Eye (tissue), 1 donor: ENCODE measurements around the gene NADK2.

Experiments
- DNase-seq: peaks from one replicate; pipeline ENCODE4 v3.0.0-alpha.2; 2015

Gene NADK2

DNA sequence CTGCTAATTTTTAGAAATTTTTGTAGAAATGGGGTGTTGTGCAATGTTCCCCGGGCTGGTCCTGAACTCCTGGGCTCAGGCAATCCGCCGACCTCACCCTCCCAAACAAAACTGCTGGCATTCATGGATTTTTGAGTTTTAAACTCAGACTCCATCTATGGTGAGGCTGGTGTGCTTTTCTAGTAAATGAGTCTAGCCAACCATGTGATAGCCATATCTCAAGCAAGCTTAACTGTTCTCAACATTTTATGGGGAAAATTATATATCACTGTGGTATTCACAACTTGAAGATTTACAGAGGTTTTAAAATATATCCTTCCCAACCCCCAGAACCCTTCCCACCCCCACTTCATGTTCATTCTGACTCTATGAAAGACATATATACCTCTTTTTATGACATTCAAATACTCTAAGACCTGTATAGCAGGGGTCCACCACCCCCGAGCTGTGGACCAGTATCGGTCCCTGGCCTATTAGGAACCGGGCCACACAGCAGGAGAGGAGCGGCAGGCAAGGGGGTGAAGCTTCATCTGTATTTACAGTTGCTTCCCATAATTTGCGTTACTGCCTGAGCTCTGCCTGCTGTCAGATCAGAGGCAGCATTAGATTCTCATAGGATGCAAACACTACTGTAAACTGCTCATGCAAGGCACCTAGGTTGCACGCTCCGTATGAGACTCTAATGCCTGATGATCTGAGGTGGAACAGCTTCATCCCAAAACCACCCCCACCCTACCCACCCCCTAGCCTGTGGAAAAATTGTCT, 4.5 kb upstream of the NADK2 start:
- DNase-seq: no peak

GRCh38 chr5:36244076-36244475, 2.4 kb upstream of the NADK2 start:
- DNase-seq: no peak

GRCh38 chr5:36243653-36244052, 1.9 kb upstream of the NADK2 start:
- DNase-seq: no peak

DNA sequence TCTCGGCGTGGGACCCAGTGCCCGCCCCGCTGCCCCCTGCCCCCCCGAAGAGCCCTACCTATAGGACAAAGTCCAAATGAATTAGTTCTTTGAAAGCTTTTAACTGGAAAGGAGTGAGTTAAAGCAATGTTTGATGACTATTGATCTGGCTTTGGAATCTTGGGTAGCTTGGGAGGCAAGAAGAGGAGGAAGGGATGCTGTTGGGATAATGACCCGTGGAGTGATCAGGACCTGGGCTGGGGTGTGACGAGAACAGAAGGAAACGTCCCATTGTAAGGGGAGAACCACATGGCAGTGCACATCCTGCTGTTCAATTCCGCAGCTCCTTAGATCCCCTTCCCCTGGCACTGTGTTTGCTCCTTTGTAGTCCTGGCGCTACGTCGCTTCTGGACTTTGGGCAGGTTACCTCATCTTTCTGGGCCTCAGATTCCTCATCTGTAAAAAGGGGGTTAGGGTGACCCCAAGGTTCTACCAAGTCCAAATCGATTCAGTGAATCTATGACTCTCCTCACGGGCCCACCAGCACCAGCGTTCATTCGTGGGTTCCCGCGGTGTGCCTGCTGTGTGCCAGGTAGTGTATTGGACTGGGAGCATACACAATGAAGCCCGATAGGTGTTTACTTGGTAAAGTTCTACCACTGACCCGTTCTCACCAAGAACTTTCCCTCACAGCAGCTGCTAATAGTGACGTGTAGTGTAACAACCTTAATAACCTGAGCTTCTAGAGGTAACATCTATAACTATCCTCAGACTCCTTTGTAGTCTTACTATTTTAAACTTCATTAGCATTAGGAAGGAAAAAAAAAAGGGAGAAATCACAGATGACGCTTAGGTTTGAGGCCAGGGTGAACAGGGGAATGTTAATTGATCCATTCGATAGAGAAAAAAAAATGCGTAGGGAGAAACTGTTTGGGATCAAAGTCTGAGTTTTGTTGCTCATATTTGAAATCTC, 1.1 kb upstream of the NADK2 start:
- DNase-seq: peak; percentile 21

- peak; percentile 90 for DNase-seq
Measured at GRCh38 chr5:36240779-36241630, 720 bp downstream of the NADK2 start.

GRCh38 chr5:36239370-36240293, 2.1 kb downstream of the NADK2 start:
- DNase-seq: no peak

- no peak for DNase-seq
Measured at GRCh38 chr5:36238502-36239295, 3.0 kb downstream of the NADK2 start.

GRCh38 chr5:36237751-36238150, 4.0 kb downstream of the NADK2 start:
- no peak for DNase-seq

GRCh38 chr5:36236801-36237200, 4.9 kb downstream of the NADK2 start:
- DNase-seq: no peak

DNA sequence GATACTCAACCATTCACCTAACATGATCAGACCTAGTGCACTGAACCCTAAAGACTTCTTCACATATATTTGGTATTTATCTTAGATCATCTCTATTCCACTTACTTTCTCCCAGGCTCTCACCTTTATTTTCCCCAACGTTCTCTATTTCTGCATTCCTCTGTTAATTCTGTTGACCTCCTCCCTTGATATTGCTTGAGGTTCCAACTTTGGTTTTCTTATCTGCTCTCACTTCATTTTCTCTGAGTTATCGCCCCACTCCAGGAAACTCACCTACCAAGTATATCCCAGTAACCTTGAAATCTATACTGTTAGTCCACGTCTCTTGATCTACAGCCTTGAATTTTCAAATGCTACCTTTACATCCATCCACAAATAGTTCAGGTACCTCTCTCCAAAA, 9.2 kb downstream of the NADK2 start:
- no peak for DNase-seq

GRCh38 chr5:36230151-36230790, 11.5 kb downstream of the NADK2 start:
- no peak for DNase-seq

DNA sequence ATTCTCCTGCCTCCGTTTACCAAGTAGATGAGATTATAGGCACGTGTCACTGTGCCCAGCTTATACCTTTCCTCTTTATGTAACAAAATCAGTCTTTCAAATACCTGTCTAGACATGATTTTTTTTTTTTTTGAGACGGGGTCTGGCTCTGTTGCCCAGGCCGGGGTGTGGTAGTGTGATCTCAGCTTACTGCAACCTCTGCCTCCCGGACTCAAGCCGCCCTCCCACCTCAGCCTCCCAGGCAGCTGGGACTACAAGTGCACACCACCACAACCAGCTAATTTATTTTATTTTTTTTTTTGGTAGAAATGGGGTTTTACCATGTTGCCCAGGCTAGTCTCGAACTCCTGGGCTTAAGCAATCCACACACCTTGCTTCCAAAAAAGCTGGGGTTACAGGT, 13.2 kb downstream of the NADK2 start:
- no peak for DNase-seq

DNA sequence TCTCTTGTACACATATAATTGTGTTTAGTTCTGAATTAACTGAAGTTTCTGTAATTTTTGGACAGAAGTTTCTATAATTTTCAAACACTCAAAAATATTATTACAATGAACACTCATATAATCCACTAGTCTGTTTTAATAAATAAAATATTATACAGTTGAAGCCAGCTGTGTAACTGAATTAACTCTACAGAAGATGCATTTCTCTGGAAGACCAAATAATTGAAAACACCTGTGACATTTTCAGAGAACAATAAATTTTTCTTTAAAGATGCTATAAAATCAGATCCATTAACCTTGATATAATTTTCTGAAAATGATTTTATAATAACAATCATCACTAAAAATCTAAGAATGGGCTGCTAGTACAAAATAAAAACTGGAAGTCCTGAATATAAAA, 14.7 kb downstream of the NADK2 start:
- no peak for DNase-seq

- DNase-seq: no peak
Measured at GRCh38 chr5:36222620-36223019, 19.1 kb downstream of the NADK2 start.

DNA sequence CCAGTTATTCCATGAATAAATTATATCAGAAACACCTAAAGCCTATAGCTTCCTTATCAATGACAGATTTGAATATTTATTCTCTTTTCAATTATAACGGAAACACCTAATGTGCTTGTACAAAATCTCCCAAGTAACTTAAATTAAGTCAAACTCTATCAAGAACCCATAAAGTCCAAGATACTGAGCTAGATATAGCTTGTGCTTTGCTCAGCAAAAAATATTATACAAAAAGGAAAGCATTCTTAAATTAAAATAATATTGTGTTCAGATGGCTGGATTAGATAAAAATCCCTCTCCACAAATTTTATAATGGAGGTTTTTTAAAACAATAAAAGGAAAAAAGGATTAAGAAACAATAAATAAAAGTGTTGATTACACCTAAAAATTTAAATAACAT, 23.7 kb downstream of the NADK2 start:
- no peak for DNase-seq

DNA sequence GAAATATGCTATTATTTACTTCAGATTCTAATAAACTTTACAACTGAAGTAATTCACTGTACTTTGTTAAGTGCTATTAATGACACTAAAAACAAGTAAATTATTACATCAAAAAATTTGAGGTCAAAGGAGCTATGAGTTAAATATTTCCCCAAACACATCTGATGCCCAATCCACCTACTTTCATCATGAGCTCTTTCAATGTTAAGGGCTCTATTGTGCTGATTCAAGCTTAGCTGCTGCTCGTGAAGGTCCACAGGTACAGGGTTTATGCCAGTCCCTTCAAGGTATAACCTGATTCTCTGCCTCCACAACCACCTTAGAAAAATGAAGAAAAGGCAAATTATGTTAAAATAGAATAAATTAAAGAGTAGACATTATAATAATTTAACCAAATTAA, 24.2 kb downstream of the NADK2 start:
- no peak for DNase-seq

- DNase-seq: no peak
Measured at GRCh38 chr5:36215910-36216309, 25.8 kb downstream of the NADK2 start.

GRCh38 chr5:36214436-36214835, 27.3 kb downstream of the NADK2 start:
- no peak for DNase-seq

DNA sequence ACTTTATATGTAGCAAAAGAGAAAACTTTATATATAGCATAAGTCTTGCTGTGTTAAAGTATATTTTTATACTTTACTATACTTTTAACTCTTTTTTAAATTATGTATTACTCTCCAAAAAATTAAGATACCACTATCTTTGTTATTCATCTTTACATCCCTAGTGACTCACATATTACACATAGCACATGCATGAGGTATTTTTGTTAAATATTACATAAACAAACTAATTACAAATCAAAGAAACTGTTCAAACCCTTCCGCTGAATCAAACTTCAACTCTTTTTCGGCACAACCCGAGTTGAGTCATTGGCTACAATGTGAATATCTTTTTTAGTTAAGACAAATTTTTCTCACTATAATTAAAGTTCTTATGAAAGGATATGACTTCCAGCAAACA, 32.1 kb downstream of the NADK2 start:
- no peak for DNase-seq

DNA sequence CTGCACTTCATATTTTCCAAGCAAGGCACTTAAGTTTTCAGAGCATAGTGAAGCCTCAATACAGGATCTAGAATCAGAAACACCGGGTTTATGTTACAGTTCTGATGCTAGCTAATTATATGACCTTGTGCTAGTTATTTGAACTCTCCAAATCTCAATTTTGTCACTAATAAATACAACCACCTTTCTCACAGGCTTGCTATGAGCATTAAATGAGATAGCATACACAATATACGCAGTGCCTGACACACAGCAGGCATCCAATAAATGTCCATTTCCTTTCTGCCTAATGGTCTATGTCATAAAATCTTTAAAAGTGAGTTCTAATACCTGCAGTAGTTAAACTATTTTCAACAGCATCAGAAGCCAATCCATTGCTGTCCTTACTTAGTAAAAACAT, 32.9 kb downstream of the NADK2 start:
- no peak for DNase-seq

DNA sequence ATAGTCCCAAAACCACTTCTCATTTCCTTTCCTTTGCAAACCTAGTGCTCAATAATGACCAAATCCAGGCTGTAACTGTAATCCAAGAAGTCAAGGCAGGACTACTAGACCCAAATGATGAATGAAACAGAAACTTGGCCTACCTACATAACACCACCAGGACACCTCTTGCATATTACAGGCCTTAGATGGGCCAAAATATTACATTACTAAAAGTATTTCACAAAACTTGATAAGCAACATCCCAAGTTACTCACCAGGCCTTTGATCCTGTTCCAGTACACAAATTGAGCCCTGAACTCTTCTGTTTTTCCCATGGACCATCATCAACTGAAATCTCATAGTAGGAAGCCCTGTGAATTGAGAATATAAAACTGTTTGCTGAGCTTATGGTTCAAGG, 34.8 kb downstream of the NADK2 start:
- no peak for DNase-seq
